Spleen (tissue), 11 donors: Measurements from ENCODE around the gene UBE2U. TPM values are rescaled to one million over a fixed set of nuclear protein-coding genes. Genes with fewer than 3 reads are reported as not detected.
A peak's percentile ranks its signal among the peaks of the same experiment; 100 is the strongest.

Experiments used
- DNase-seq: peaks from one replicate; pipeline ENCODE4 v3.0.0-alpha.2; 2020
- H3K27ac ChIP-seq, 8 donors: fragments of 200-600 bp; sonication (generic) in 7 of 8; 1 replicate in 4 of 8; 2 replicates in 4 of 8; pipeline versions ENCODE4 v1.5.0 to v1.8.0; 2016 to 2021; ENCODE audit warnings: inconsistent platforms in 4 of 8, mild to moderate bottlenecking in 4 of 8, moderate library complexity in 1 of 8
- H3K27me3 ChIP-seq, 7 donors: fragments of 200-600 bp; sonication (generic) in 6 of 7; replicated peaks in 1 of 7; 1 replicate in 4 of 7; 2 replicates in 3 of 7; pipeline versions ENCODE4 v1.5.0 to v1.8.0; 2016 to 2021; ENCODE audit warnings: inconsistent platforms in 3 of 7, mild to moderate bottlenecking in 1 of 7
- H3K36me3 ChIP-seq, 6 donors: fragments of 200-600 bp; sonication (generic) in 5 of 6; 1 replicate in 4 of 6; 2 replicates in 2 of 6; pipeline versions ENCODE4 v1.5.0 to v1.8.0; 2016 to 2021; ENCODE audit warnings: inconsistent platforms in 2 of 6
- H3K4me1 ChIP-seq, 6 donors: fragments of 200-600 bp; sonication (generic) in 5 of 6; 1 replicate in 3 of 6; 2 replicates in 3 of 6; pipeline versions ENCODE4 v1.5.0 to v1.8.0; 2016 to 2021; ENCODE audit warnings: inconsistent platforms in 3 of 6
- H3K4me3 ChIP-seq, 8 donors: fragments of 200-600 bp; sonication (generic) in 7 of 8; 1 replicate in 4 of 8; 2 replicates in 4 of 8; pipeline versions ENCODE4 v1.5.0 to v1.8.0; 2016 to 2021; ENCODE audit warnings: inconsistent platforms in 4 of 8, mild to moderate bottlenecking in 4 of 8, moderate library complexity in 2 of 8
- H3K9me3 ChIP-seq, 8 donors: fragments of 200-600 bp; sonication (generic) in 7 of 8; 1 replicate in 4 of 8; 2 replicates in 4 of 8; pipeline versions ENCODE4 v1.5.0 to v1.8.0; 2016 to 2021; ENCODE audit warnings: inconsistent platforms in 4 of 8
- CTCF ChIP-seq, 11 experiments: fragments of 200-600 bp in 7 of 11; fragments of 450-650 bp in 4 of 11; sonication (generic) in 4 of 11; IDR thresholded peaks in 8 of 11; conservative IDR thresholded peaks in 3 of 11; 1 replicate in 7 of 11; 2 replicates in 4 of 11; pipeline versions ENCODE4 v1.4.0 to v1.8.0; 2016 to 2021; ENCODE audit warnings: antibody characterized with exemption in 11 of 11, inconsistent platforms in 4 of 11, mild to moderate bottlenecking in 1 of 11
- POLR2A ChIP-seq, 3 donors: fragments of 450-650 bp; IDR thresholded peaks; one replicate each; pipeline ENCODE4 v1.5.1; 2017; ENCODE audit warnings: antibody characterized with exemption in 3 of 3, mild to moderate bottlenecking in 1 of 3
- POLR2AphosphoS5 ChIP-seq, 3 donors: sonication (generic); formaldehyde crosslinking; IDR thresholded peaks; one replicate each; pipeline ENCODE4 v1.5.1; 2017; ENCODE audit warnings: antibody characterized with exemption in 3 of 3
- WGBS, 5 donors: extraction: QIAGEN DNeasy Blood & Tissue Kit in 3 of 5; methylation state at CpG; one replicate each; pipeline versions ENCODE4 v1.1.5 to v1.1.7; 2013 to 2018; 5-methylcytosine and 5-hydroxymethylcytosine counted together
- intact Hi-C: fragments of 100-400 bp; cut with DNase I; formaldehyde crosslinking; loops from one replicate; pipeline ENCODE4 v1.15.0; 2023; ENCODE audit warnings: low total_unique reads
- polyA plus RNA-seq, 3 donors: library from polyadenylated mRNA; stranded (reverse); fragments of 200-250 nt; gene quantifications; one replicate each; pipeline ENCODE4 v1.2.1, GENCODE V29; 2013
- total RNA-seq, 7 donors: library from RNA; depleted of rRNA in 3 of 7; stranded (reverse); fragments of >200 nt in 3 of 7; fragmentation: NEBNext Ultra II Directional in 4 of 7; extraction: Animal tissue kit (Norgen Biotek cat#: 25700) in 4 of 7; gene quantifications; one replicate each; pipeline versions ENCODE4 v1.1.0 to v1.2.1, GENCODE V29; 2016 to 2021
- donor health status: healthy with polysubstance abuse.
- donor health status: DM: no; HTN: no; CAD: no; lungs with moderate emphysema.
- donor health status: DM: no; HTN: no; CAD: no.
- donor health status: Bipolar disorder and iron deficiency.
- donor health status: healthy.
- donor health status: DM: no; HTN: no; CAD: no.
- donor health status: DM: yes; HTN: yes; CAD: no.

UBE2U gene
- total and polyA plus RNA-seq, 10 donors: not detected

GRCh38 chr1:64195081-64195395, 8.4 kb upstream of the UBE2U start:
- Histone ChIP-seq H3K4me1 (no peaks in the 10 kb centered on the region), H3K27ac (peak overlapping the region in 1 of 8 donors; percentile 18), H3K4me3 (no peak overlapping the region), H3K36me3 (no peaks in the 10 kb centered on the region), H3K9me3 (no peaks in the 10 kb centered on the region), H3K27me3 (no peaks in the 10 kb centered on the region)
- 67 to 88% (median 84%) methylated on average over 1 of the region's 1 CpG for WGBS, 5 donors
- DNase-seq: no peak
- intact Hi-C loops: no loop called here
- TF ChIP-seq CTCF (IDR thresholded peaks at IDR 0.05 in 8 of 11, conservative IDR thresholded peaks at IDR 0.05 in 3 of 11) (no peak), POLR2AphosphoS5 (IDR thresholded peaks at IDR 0.05) (no peak), POLR2A (IDR thresholded peaks at IDR 0.05) (no peak)

- 66 to 82% (median 77%) methylated on average over 6 to 8 of the region's 8 CpGs for WGBS, 5 donors
- no peak for DNase-seq
- Histone ChIP-seq H3K9me3 (no peaks in the 10 kb centered on the region), H3K4me1 (no peaks in the 10 kb centered on the region), H3K4me3 (no peak overlapping the region), H3K27me3 (no peaks in the 10 kb centered on the region), H3K27ac (no peak overlapping the region), H3K36me3 (no peaks in the 10 kb centered on the region)
- intact Hi-C loops: no loop called here
- TF ChIP-seq CTCF (IDR thresholded peaks at IDR 0.05 in 8 of 11, conservative IDR thresholded peaks at IDR 0.05 in 3 of 11) (no peak), POLR2A (IDR thresholded peaks at IDR 0.05) (no peak), POLR2AphosphoS5 (IDR thresholded peaks at IDR 0.05) (no peak)
These were observed 7.2 kb upstream of the UBE2U start for GRCh38 chr1:64196074-64196870.

- no peaks in the 10 kb centered on the region for H3K27me3 ChIP-seq
- H3K4me3 ChIP-seq: no peak overlapping the region
- WGBS, 5 donors: 92 to 97% (median 93%) methylated on average over 3 of the region's 3 CpGs
- no peaks in the 10 kb centered on the region for H3K4me1 ChIP-seq
- H3K27ac ChIP-seq: no peak overlapping the region
- no peaks in the 10 kb centered on the region for H3K36me3 ChIP-seq
- no peak for TF ChIP-seq POLR2A (IDR thresholded peaks at IDR 0.05)
- TF ChIP-seq POLR2AphosphoS5 (IDR thresholded peaks at IDR 0.05): no peak
- TF ChIP-seq CTCF (IDR thresholded peaks at IDR 0.05 in 8 of 11, conservative IDR thresholded peaks at IDR 0.05 in 3 of 11): no peak
- intact Hi-C loops: no loop called here
- no peaks in the 10 kb centered on the region for H3K9me3 ChIP-seq
- DNase-seq: no peak
These were observed 6.3 kb upstream of the UBE2U start for GRCh38 chr1:64197076-64197475.

- WGBS, 5 donors: 55 to 75% (median 61%) methylated on average over 1 to 2 of the region's 2 CpGs
- TF ChIP-seq CTCF (IDR thresholded peaks at IDR 0.05 in 8 of 11, conservative IDR thresholded peaks at IDR 0.05 in 3 of 11): no peak
- no peak for TF ChIP-seq POLR2AphosphoS5 (IDR thresholded peaks at IDR 0.05)
- TF ChIP-seq POLR2A (IDR thresholded peaks at IDR 0.05): no peak
- H3K27me3 ChIP-seq: no peaks in the 10 kb centered on the region
- H3K9me3 ChIP-seq: no peaks in the 10 kb centered on the region
- DNase-seq: no peak
- no peaks in the 10 kb centered on the region for H3K36me3 ChIP-seq
- intact Hi-C loops: no loop called here
- no peak overlapping the region for H3K27ac ChIP-seq
- H3K4me3 ChIP-seq: no peak overlapping the region
- H3K4me1 ChIP-seq: no peaks in the 10 kb centered on the region
These were observed 4.3 kb upstream of the UBE2U start for GRCh38 chr1:64199154-64199553.
